ENCODE results near the gene CDK3. TPM values are rescaled to one million over a fixed set of nuclear protein-coding genes. Genes with fewer than 3 reads are reported as not detected.

Gene CDK3
- 13.2 and 15.0 TPM in 2 replicates for total RNA-seq
- 7.9 TPM for total RNA-seq (2013)
- polyA plus RNA-seq: 20.5 and 21.4 TPM in 2 replicates
- polyA minus RNA-seq: 1.3 and 3.6 TPM in 2 replicates

- Histone ChIP-seq H4K20me1 (ENCODE audit: control insufficient read depth, insufficient read depth, low read length, poor library complexity, severe bottlenecking) (no peaks in the 10 kb centered on the region), H3K36me3 (replicated peaks in 1 of 2; ENCODE audit: control extremely low read depth in 1 of 2, control insufficient read depth in 1 of 2, extremely low read depth in 1 of 2, insufficient read depth in 2 of 2, low read length in 1 of 2) (peaks cover 0 to 2% of the 10 kb centered on the region in 2 experiments), H3K79me2 (ENCODE audit: control insufficient read depth, insufficient read depth, low read length) (no peaks in the 10 kb centered on the region), H3K4me1 (ENCODE audit: control insufficient read depth in 2 of 2, insufficient read depth in 2 of 2, low read length in 2 of 2) (peaks cover 9 to 16% of the 10 kb centered on the region in 2 donors), H2AFZ (ENCODE audit: insufficient read depth, low read depth, low read length, poor library complexity, severe bottlenecking) (no peak within 1 kb of the TSS), H3K9me3 (ENCODE audit: control extremely low read depth in 1 of 3, control insufficient read depth in 2 of 3, insufficient read depth in 1 of 3, low read length in 2 of 3) (no peaks in the 10 kb centered on the region), H3K27me3 (replicated peaks in 1 of 4; ENCODE audit: control extremely low read depth in 1 of 4, control insufficient read depth in 3 of 4, insufficient read depth in 4 of 4, low read length in 3 of 4) (no peaks in the 10 kb centered on the region), H3K27ac (ENCODE audit: low read length in 2 of 2) (no peak within 1 kb of the TSS), H3K4me3 (ENCODE audit: control extremely low read depth in 1 of 5, extremely low read depth in 1 of 5, insufficient read depth in 1 of 5, low read depth in 2 of 5, low read length in 4 of 5) (no peak within 1 kb of the TSS), H3K4me2 (replicated peaks; ENCODE audit: low read depth, low read length, poor library complexity, severe bottlenecking) (no peak within 1 kb of the TSS), H3K9ac (ENCODE audit: low read length) (no peak within 1 kb of the TSS)
- intact Hi-C loops (cut with micrococcal nuclease): loop anchor here (10.0 kb wide), 2 partner anchors 156 to 246 kb away; partner anchors contain the start of gene UNC13D
- DNase-seq (no peak), ATAC-seq (ENCODE audit: low read depth) (no peak)
- no peak within 1 kb of the TSS for H3K4me3 Mint-ChIP-seq
- no peaks in the 10 kb centered on the region for H3K9me3 Mint-ChIP-seq (ENCODE audit: insufficient read depth)
- no peak within 1 kb of the TSS for H3K27ac Mint-ChIP-seq
- WGBS (ENCODE audit: insufficient coverage): 89% methylated on average over 21 of the region's 21 CpGs
- peaks cover 11% of the 10 kb centered on the region for H3K4me1 Mint-ChIP-seq
- ChIA-PET POLR2A (interaction anchor here (1.0 kb wide), 1 partner anchor 252 kb away, joined by 7 read pairs; no protein-coding TSS in a partner anchor), CTCF (interaction anchor here (1.0 to 5.6 kb wide), 11 partner anchors 9 to 278 kb away, joined by 3 to 66 read pairs (median 5); partner anchors contain the start of genes FBF1 and MRPL38)
- TF ChIP-seq CTCF (IDR thresholded peaks at IDR 0.05) (peak; percentile 44), EZH2 (IDR thresholded peaks at IDR 0.05; ENCODE audit: borderline replicate concordance, insufficient read depth, low read depth, low read length, poor library complexity, severe bottlenecking) (no peak)
- H3K27me3 Mint-ChIP-seq: no peaks in the 10 kb centered on the region
Observed at GRCh38 chr17:76000755-76001521, at the start of gene CDK3. Gene CDK3, plus strand, starts transcription at chr17:76000855. Its CDS starts 571 bp downstream, at chr17:76001426.
